Measurements from ENCODE around the gene TMEM89. TPM values are rescaled to one million over a fixed set of nuclear protein-coding genes. Genes with fewer than 3 reads are reported as not detected.

The TMEM89 gene
- total and polyA plus RNA-seq, 2 donors from 2014 or later, result not detected

DNA sequence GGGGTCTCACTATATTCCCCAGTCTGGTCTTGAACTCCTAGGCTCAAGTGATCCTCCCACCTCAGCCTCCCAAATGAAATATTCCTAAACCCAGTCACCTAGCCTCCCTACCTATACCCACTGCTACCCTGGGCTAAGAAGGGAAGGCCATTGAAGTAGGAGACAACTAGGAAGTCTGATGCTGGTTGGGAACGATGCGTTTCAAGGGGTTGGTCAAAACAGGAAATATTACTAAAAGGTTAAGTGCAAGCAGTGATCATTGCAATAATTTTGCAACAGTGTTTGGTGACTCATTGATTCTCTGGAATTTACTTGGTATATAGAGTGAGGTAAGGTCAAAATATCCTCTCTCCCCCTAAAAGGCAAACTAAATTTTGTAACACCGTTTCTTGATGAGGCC, 7.5 kb downstream of the TMEM89 start:
- no peaks in the 10 kb centered on the region for H3K27me3 ChIP-seq (ENCODE audit: control insufficient read depth, insufficient read depth, low read length)
- H3K9ac ChIP-seq (ENCODE audit: low read length in 3 of 3), result no peak overlapping the region
- H3K4me1 ChIP-seq (ENCODE audit: control insufficient read depth in 2 of 3, insufficient read depth in 2 of 3, low read depth in 1 of 3, low read length in 3 of 3), result no peaks in the 10 kb centered on the region
- FAIRE-seq, result no peak
- intact Hi-C loops (cut with DNase I), result no loop called here
- H3K9me3 ChIP-seq (ENCODE audit: control insufficient read depth in 2 of 3, insufficient read depth in 1 of 3, low read length in 3 of 3), result peaks cover 0 to 8% (median 1%) of the 10 kb centered on the region in 3 donors
- H3K27ac ChIP-seq (ENCODE audit: low read depth in 2 of 2, low read length in 2 of 2), result no peak overlapping the region
- DNase-seq, result no peak
- H3K4me3 ChIP-seq (ENCODE audit: low read length in 3 of 3), result no peak overlapping the region
- no peak for TF ChIP-seq CTCF (IDR thresholded peaks at IDR 0.05; ENCODE audit: borderline replicate concordance, extremely low read depth, insufficient read depth)
- H3K36me3 ChIP-seq (ENCODE audit: control insufficient read depth in 2 of 3, insufficient read depth in 3 of 3, low read length in 3 of 3), result no peaks in the 10 kb centered on the region

GRCh38 chr3:48612309-48612708, 9.3 kb downstream of the TMEM89 start:
- peaks cover 0 to 4% (median 0%) of the 10 kb centered on the region in 3 donors for H3K9me3 ChIP-seq (ENCODE audit: control insufficient read depth in 2 of 3, insufficient read depth in 1 of 3, low read length in 3 of 3)
- no peak overlapping the region for H3K4me3 ChIP-seq (ENCODE audit: low read length in 3 of 3)
- FAIRE-seq (no peak), DNase-seq (no peak)
- intact Hi-C loops (cut with DNase I), result no loop called here
- no peak overlapping the region for H3K9ac ChIP-seq (ENCODE audit: low read length in 3 of 3)
- H3K27me3 ChIP-seq (ENCODE audit: control insufficient read depth, insufficient read depth, low read length), result no peaks in the 10 kb centered on the region
- no peaks in the 10 kb centered on the region for H3K36me3 ChIP-seq (ENCODE audit: control insufficient read depth in 2 of 3, insufficient read depth in 3 of 3, low read length in 3 of 3)
- no peak for TF ChIP-seq CTCF (IDR thresholded peaks at IDR 0.05; ENCODE audit: borderline replicate concordance, extremely low read depth, insufficient read depth)
- H3K27ac ChIP-seq (ENCODE audit: low read depth in 2 of 2, low read length in 2 of 2), result no peak overlapping the region
- peaks cover 0 to 9% (median 0%) of the 10 kb centered on the region in 3 donors for H3K4me1 ChIP-seq (ENCODE audit: control insufficient read depth in 2 of 3, insufficient read depth in 2 of 3, low read depth in 1 of 3, low read length in 3 of 3)

GRCh38 chr3:48609088-48610005, 12.2 kb downstream of the TMEM89 start, which contains the start of gene UQCRC1:
TSS of gene UQCRC1 (minus strand) at chr3:48609646. CDS start at chr3:48609620, 26 bp downstream.
- intact Hi-C loops (cut with DNase I), result no loop called here
- peak within 1 kb of the TSS; percentile 67 to 98 (median 87) for H3K4me3 ChIP-seq (ENCODE audit: low read length in 3 of 3)
- DNase-seq, result peak; percentile 96 to 97 (median 96)
- no peaks in the 10 kb centered on the region for H3K27me3 ChIP-seq (ENCODE audit: control insufficient read depth, insufficient read depth, low read length)
- H3K36me3 ChIP-seq (ENCODE audit: control insufficient read depth in 2 of 3, insufficient read depth in 3 of 3, low read length in 3 of 3), result peaks cover 0 to 19% (median 16%) of the 10 kb centered on the region in 3 donors
- peak within 1 kb of the TSS; percentile 34 to 91 (median 81) for H3K9ac ChIP-seq (ENCODE audit: low read length in 3 of 3)
- TF ChIP-seq CTCF (IDR thresholded peaks at IDR 0.05; ENCODE audit: borderline replicate concordance, extremely low read depth, insufficient read depth), result peak; percentile 86
- H3K9me3 ChIP-seq (ENCODE audit: control insufficient read depth in 2 of 3, insufficient read depth in 1 of 3, low read length in 3 of 3), result no peaks in the 10 kb centered on the region
- H3K4me1 ChIP-seq (ENCODE audit: control insufficient read depth in 2 of 3, insufficient read depth in 2 of 3, low read depth in 1 of 3, low read length in 3 of 3), result peaks cover 0 to 9% (median 0%) of the 10 kb centered on the region in 3 donors
- FAIRE-seq, result no peak
- peak within 1 kb of the TSS; percentile 97 to 98 for H3K27ac ChIP-seq (ENCODE audit: low read depth in 2 of 2, low read length in 2 of 2)
